Natural killer cell (primary cell): ENCODE measurements around the gene CDH12. TPM values are rescaled to one million over a fixed set of nuclear protein-coding genes. Genes with fewer than 3 reads are reported as not detected.

Experiments used
- ATAC-seq, 3 donors: fragments of 150-1000 bp in 2 of 3; fragments of 200-7000 bp in 1 of 3; cut with Tn5 transposase; 1 replicate in 1 of 3; 2 replicates in 2 of 3; pipeline ENCODE4 v1.10.0; 2021; ENCODE audit warnings: mild to moderate bottlenecking in 2 of 3, moderate library complexity in 2 of 3
- DNase-seq, 2 donors: peaks; one replicate each; pipeline versions ENCODE4 v3.0.0 to v3.0.0-alpha.2; 2013 to 2021; ENCODE audit warnings: mixed read lengths in 1 of 2
- H3K27ac ChIP-seq: one replicate; pipeline ENCODE4 v1.5.1; 2013; ENCODE audit warnings: mild to moderate bottlenecking, low read length
- H3K27me3 ChIP-seq: one replicate; pipeline ENCODE4 v1.6.1; 2013; ENCODE audit warnings: low read length; ENCODE audit not compliant: control insufficient read depth, insufficient read depth
- H3K36me3 ChIP-seq: one replicate; pipeline ENCODE4 v1.6.1; 2013; ENCODE audit warnings: low read length; ENCODE audit not compliant: control insufficient read depth, insufficient read depth
- H3K4me1 ChIP-seq: one replicate; pipeline ENCODE4 v1.6.1; 2013; ENCODE audit warnings: low read length; ENCODE audit not compliant: control insufficient read depth, insufficient read depth
- H3K4me3 ChIP-seq: one replicate; pipeline ENCODE4 v1.5.1; 2013; ENCODE audit warnings: low read length
- H3K9me3 ChIP-seq: one replicate; pipeline ENCODE4 v1.6.1; 2013; ENCODE audit warnings: low read length; ENCODE audit not compliant: control insufficient read depth, insufficient read depth
- H3K27ac Mint-ChIP-seq, 2 donors: one replicate each; pipeline ENCODE4 v1.8.0; 2022; ENCODE audit warnings: mild to moderate bottlenecking in 2 of 2, mixed read lengths in 2 of 2, moderate library complexity in 1 of 2
- H3K27me3 Mint-ChIP-seq, 2 donors: one replicate each; pipeline ENCODE4 v1.8.0; 2022; ENCODE audit warnings: low read depth in 2 of 2, mixed read lengths in 2 of 2
- H3K36me3 Mint-ChIP-seq: one replicate; pipeline ENCODE4 v1.8.0; 2022; ENCODE audit warnings: mixed read lengths
- H3K4me1 Mint-ChIP-seq, 2 donors: one replicate each; pipeline ENCODE4 v1.8.0; 2022; ENCODE audit warnings: mixed read lengths in 2 of 2
- H3K4me3 Mint-ChIP-seq: one replicate; pipeline ENCODE4 v1.8.0; 2022; ENCODE audit warnings: mild to moderate bottlenecking, moderate library complexity, mixed read lengths
- H3K9me3 Mint-ChIP-seq, 2 donors: one replicate each; pipeline ENCODE4 v1.8.0; 2022; ENCODE audit warnings: mixed read lengths in 2 of 2
- CTCF ChIP-seq: fragments of 200-600 bp; IDR thresholded peaks from one replicate; pipeline ENCODE4 v1.8.0; 2022; ENCODE audit warnings: antibody characterized with exemption
- WGBS: methylation state at CpG from one replicate; pipeline ENCODE4 v1.1.7; 2013; ENCODE audit warnings: missing lambda C conversion rate; ENCODE audit not compliant: insufficient coverage; 5-methylcytosine and 5-hydroxymethylcytosine counted together
- intact Hi-C: fragments of 100-400 bp; cut with micrococcal nuclease; formaldehyde crosslinking; loops from one replicate; pipeline ENCODE4 v1.14.2; 2022
- total RNA-seq, 4 donors: library from RNA; stranded (reverse); fragments of 120-200 nt in 1 of 4; gene quantifications; one replicate each; pipeline versions ENCODE4 v1.2.3 to v1.2.4, GENCODE V29; 2013 to 2022

The CDH12 gene
- total RNA-seq, 3 donors from 2014 or later (not counting 1 experiment from before 2014, with no cell fraction given): not detected

GRCh38 chr5:21806943-21807342 is 1046.2 kb downstream of the CDH12 start:
- TF ChIP-seq CTCF: no peak
- no peaks in the 10 kb centered on the region for H3K4me1 ChIP-seq
- Mint-ChIP-seq H3K4me3 (no peak overlapping the region), H3K27ac (no peak overlapping the region), H3K27me3 (no peaks in the 10 kb centered on the region), H3K36me3 (no peaks in the 10 kb centered on the region), H3K9me3 (peaks cover 4 to 6% of the 10 kb centered on the region in 2 donors), H3K4me1 (peaks cover 0 to 5% of the 10 kb centered on the region in 2 donors)
- DNase-seq (no peak), ATAC-seq (peak in 1 of 3 donors; percentile 44)
- H3K9me3 ChIP-seq: no peaks in the 10 kb centered on the region
- H3K4me3 ChIP-seq: no peak overlapping the region
- intact Hi-C loops: no loop called here
- H3K27me3 ChIP-seq: no peaks in the 10 kb centered on the region
- no peak overlapping the region for H3K27ac ChIP-seq
- H3K36me3 ChIP-seq: no peaks in the 10 kb centered on the region
- 59% methylated on average over 1 of the region's 1 CpG for WGBS

GRCh38 chr5:21806271-21806670 is 1046.9 kb downstream of the CDH12 start:
- peaks cover 4 to 6% of the 10 kb centered on the region in 2 donors for H3K9me3 Mint-ChIP-seq
- H3K36me3 Mint-ChIP-seq: no peaks in the 10 kb centered on the region
- DNase-seq: no peak
- H3K4me1 Mint-ChIP-seq: peaks cover 0 to 5% of the 10 kb centered on the region in 2 donors
- no peaks in the 10 kb centered on the region for H3K27me3 Mint-ChIP-seq
- Histone ChIP-seq H3K27ac (no peak overlapping the region), H3K36me3 (no peaks in the 10 kb centered on the region), H3K9me3 (no peaks in the 10 kb centered on the region), H3K27me3 (no peaks in the 10 kb centered on the region), H3K4me3 (no peak overlapping the region), H3K4me1 (no peaks in the 10 kb centered on the region)
- intact Hi-C loops: no loop called here
- TF ChIP-seq CTCF: no peak
- ATAC-seq: no peak
- H3K4me3 Mint-ChIP-seq: no peak overlapping the region
- 80% methylated on average over 1 of the region's 3 CpGs for WGBS
- no peak overlapping the region for H3K27ac Mint-ChIP-seq

GRCh38 chr5:21802869-21803490 is 1050.2 kb downstream of the CDH12 start:
- 74% methylated on average over 1 of the region's 4 CpGs for WGBS

More at GRCh38 chr5:21802869-21803490, 1050.2 kb downstream of the CDH12 start:
- DNase-seq (no peak), ATAC-seq (no peak)
- no peaks in the 10 kb centered on the region for H3K27me3 Mint-ChIP-seq
- no peaks in the 10 kb centered on the region for H3K27me3 ChIP-seq
- H3K9me3 ChIP-seq: no peaks in the 10 kb centered on the region
- H3K4me3 Mint-ChIP-seq: no peak overlapping the region
- no peaks in the 10 kb centered on the region for H3K36me3 Mint-ChIP-seq
- H3K4me1 Mint-ChIP-seq: peaks cover 0 to 5% of the 10 kb centered on the region in 2 donors
- H3K4me3 ChIP-seq: no peak overlapping the region
- peaks cover 8 to 9% of the 10 kb centered on the region in 2 donors for H3K9me3 Mint-ChIP-seq
- no peak for TF ChIP-seq CTCF
- no peaks in the 10 kb centered on the region for H3K4me1 ChIP-seq
- intact Hi-C loops: no loop called here
- H3K27ac ChIP-seq: no peak overlapping the region
- H3K27ac Mint-ChIP-seq: no peak overlapping the region
- no peaks in the 10 kb centered on the region for H3K36me3 ChIP-seq
